Hepatocyte (in vitro differentiated cells): ENCODE data around the gene ATAT1.

Experiments used
- EZH2 ChIP-seq: fragments of 200-600 bp; sonication (generic); IDR thresholded peaks from 2 replicates; pipeline ENCODE4 v1.6.1; 2016; ENCODE audit warnings: antibody characterized with exemption, mild to moderate bottlenecking, borderline replicate concordance
- EZH2phosphoT487 ChIP-seq: fragments of 200-600 bp; sonication (generic); IDR thresholded peaks from one replicate; pipeline ENCODE4 v1.6.1; 2018; ENCODE audit warnings: antibody characterized with exemption, mild to moderate bottlenecking, low read depth, moderate library complexity; ENCODE audit not compliant: unreplicated experiment, severe bottlenecking
- TF ChIP-seq, protein P1 (sequence below): fragments of 200-600 bp; sonication (generic); IDR thresholded peaks from 2 replicates; pipeline ENCODE4 v1.5.1; 2016; ENCODE audit warnings: antibody characterized with exemption, mild to moderate bottlenecking; ENCODE audit not compliant: poor library complexity

DNA sequence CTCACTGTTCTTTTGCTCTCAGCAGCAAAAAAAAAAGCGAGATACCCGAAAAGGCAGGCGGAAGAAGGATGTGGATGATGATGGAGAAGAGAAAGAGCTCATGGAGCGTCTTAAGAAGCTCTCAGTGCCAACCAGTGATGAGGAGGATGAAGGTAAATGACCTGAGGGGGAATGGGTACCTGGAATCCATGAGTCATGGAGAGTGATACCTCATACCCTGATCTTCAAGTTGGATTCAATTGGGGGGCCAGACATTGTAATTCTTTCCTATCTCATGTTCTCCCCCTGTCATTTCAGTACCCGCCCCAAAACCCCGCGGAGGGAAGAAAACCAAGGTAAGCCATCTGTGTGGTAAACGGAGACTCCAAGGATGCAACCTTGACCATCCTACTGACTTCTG, 48.6 kb upstream of the ATAT1 start:
- TF ChIP-seq, protein P1, sequence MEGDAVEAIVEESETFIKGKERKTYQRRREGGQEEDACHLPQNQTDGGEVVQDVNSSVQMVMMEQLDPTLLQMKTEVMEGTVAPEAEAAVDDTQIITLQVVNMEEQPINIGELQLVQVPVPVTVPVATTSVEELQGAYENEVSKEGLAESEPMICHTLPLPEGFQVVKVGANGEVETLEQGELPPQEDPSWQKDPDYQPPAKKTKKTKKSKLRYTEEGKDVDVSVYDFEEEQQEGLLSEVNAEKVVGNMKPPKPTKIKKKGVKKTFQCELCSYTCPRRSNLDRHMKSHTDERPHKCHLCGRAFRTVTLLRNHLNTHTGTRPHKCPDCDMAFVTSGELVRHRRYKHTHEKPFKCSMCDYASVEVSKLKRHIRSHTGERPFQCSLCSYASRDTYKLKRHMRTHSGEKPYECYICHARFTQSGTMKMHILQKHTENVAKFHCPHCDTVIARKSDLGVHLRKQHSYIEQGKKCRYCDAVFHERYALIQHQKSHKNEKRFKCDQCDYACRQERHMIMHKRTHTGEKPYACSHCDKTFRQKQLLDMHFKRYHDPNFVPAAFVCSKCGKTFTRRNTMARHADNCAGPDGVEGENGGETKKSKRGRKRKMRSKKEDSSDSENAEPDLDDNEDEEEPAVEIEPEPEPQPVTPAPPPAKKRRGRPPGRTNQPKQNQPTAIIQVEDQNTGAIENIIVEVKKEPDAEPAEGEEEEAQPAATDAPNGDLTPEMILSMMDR: no peak
- TF ChIP-seq EZH2phosphoT487: no peak
- no peak for TF ChIP-seq EZH2
